ENCODE measurements around the gene CD226. TPM values are rescaled to one million over a fixed set of nuclear protein-coding genes. Genes with fewer than 3 reads are reported as not detected.
"Not testable (repeated sequence)": the region's sequence is repeated elsewhere in the genome, so short reads cannot be mapped to it uniquely, and the experiment has no call there.

The CD226 gene
- total RNA-seq, 2 donors from 2014 or later: 0.26 to 0.33 TPM

DNA sequence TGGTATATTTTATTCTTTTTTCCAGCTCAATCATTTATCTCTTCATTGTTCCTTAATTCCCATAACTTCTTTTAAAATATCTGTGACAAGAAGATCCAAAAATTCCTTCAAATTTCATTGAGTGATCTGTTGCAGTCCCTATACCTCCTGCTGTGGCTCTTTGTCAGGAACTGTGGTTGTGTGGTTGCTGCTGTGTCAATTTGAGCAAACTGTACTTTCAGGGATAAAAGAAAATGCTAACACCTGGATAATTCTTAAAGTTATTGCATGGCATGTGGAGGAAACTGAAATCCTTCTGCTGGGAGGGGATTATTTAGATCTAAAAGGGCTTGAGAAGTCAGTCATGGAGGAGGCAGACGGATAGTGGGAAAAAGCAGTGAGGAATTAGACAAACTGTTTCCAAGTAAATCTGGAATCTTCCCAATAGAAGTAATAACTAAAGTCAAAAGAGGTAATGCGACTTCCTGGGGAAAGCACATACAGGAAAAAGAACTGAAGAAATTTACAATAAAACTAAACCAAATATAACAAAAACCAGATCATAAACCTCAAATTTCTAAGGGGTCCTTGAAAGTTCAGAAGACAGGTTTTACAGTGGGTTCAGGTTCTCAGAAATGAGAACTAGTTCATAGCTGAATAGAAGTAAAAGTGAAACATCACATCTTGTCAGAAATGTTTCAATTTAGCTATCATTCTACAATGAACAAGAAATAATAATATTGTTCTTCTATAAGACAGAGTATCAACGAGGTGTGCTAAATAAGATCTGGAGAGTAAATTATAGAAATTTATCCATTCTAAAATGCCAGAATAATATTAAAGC, 33.5 kb upstream of the CD226 start:
- H3K4me1 ChIP-seq: no peaks in the 10 kb centered on the region
- peaks cover 0 to 6% (median 0%) of the 10 kb centered on the region in 3 donors for H3K9me3 ChIP-seq
- DNase-seq (no peak), ATAC-seq (no peak)
- H3K27ac ChIP-seq: no peak overlapping the region
- no peak overlapping the region for H3K4me3 ChIP-seq
- no peaks in the 10 kb centered on the region for H3K36me3 ChIP-seq (replicated peaks in 1 of 2; ENCODE audit: insufficient read depth in 1 of 2, low read depth in 2 of 2)
- H3K27me3 ChIP-seq: no peaks in the 10 kb centered on the region
- TF ChIP-seq POLR2A (IDR thresholded peaks at IDR 0.05) (no peak), CTCF (IDR thresholded peaks at IDR 0.05) (no peak)
- 83 to 86% methylated on average over 3 of the region's 3 CpGs for WGBS, 2 donors
- intact Hi-C loops (cut with DNase I): no loop called here

GRCh38 chr18:69980509-69980908, 32.8 kb upstream of the CD226 start:
- Histone ChIP-seq H3K4me3 (no peak overlapping the region), H3K27me3 (no peaks in the 10 kb centered on the region), H3K27ac (no peak overlapping the region), H3K36me3 (replicated peaks in 1 of 2; ENCODE audit: insufficient read depth in 1 of 2, low read depth in 2 of 2) (no peaks in the 10 kb centered on the region), H3K4me1 (no peaks in the 10 kb centered on the region), H3K9me3 (peaks cover 0 to 6% (median 0%) of the 10 kb centered on the region in 3 donors)
- 61 to 74% methylated on average over 4 of the region's 4 CpGs for WGBS, 2 donors
- ATAC-seq (no peak), DNase-seq (no peak)
- intact Hi-C loops (cut with DNase I): no loop called here
- TF ChIP-seq POLR2A (IDR thresholded peaks at IDR 0.05) (no peak), CTCF (IDR thresholded peaks at IDR 0.05) (no peak)

GRCh38 chr18:69978732-69979715, 31.4 kb upstream of the CD226 start:
- Histone ChIP-seq H3K36me3 (replicated peaks in 1 of 2; ENCODE audit: insufficient read depth in 1 of 2, low read depth in 2 of 2) (no peaks in the 10 kb centered on the region), H3K27me3 (no peaks in the 10 kb centered on the region), H3K9me3 (peaks cover 0 to 6% (median 0%) of the 10 kb centered on the region in 3 donors), H3K4me3 (no peak overlapping the region), H3K27ac (no peak overlapping the region), H3K4me1 (no peaks in the 10 kb centered on the region)
- DNase-seq (no peak), ATAC-seq (no peak)
- intact Hi-C loops (cut with DNase I): no loop called here
- 87% methylated on average over 13 of the region's 13 CpGs for WGBS, 2 donors
- TF ChIP-seq POLR2A (IDR thresholded peaks at IDR 0.05) (no peak), CTCF (IDR thresholded peaks at IDR 0.05) (no peak)

DNA sequence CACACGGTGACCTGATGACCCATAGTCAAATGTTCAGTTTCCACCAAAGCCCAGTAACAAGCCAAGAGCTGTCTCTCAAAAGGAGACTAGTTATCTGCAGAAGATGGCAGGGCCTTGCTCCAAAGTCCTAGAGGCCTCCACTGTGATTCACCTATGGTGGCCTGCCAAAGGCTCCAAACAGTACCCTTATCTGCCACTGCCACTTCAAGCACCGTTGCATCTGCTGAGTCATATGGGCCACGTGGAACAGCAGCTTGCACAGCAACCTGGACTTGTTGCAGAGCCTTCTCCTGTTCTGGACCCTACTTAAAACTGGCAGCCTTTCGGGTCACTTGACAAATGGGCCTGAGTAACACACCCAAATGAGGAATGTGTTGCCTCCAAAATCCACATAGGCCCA, 27.6 kb upstream of the CD226 start:
- not testable (repeated sequence) for H3K9me3 ChIP-seq

GRCh38 chr18:69974365-69974764, 26.7 kb upstream of the CD226 start:
- DNase-seq (no peak), ATAC-seq (no peak)
- intact Hi-C loops (cut with DNase I): no loop called here
- Histone ChIP-seq H3K4me3 (no peak overlapping the region), H3K36me3 (replicated peaks in 1 of 2; ENCODE audit: insufficient read depth in 1 of 2, low read depth in 2 of 2) (no peaks in the 10 kb centered on the region), H3K27ac (no peak overlapping the region), H3K27me3 (no peaks in the 10 kb centered on the region), H3K9me3 (peaks cover 0 to 3% (median 0%) of the 10 kb centered on the region in 3 donors), H3K4me1 (no peaks in the 10 kb centered on the region)
- TF ChIP-seq CTCF (IDR thresholded peaks at IDR 0.05): no peak
- WGBS, 2 donors: 57 to 89% methylated on average over 1 of the region's 1 CpG

More for the DNA sequence above, 27.6 kb upstream of the CD226 start:
- ATAC-seq; DNase-seq; H3K36me3 ChIP-seq (replicated peaks in 1 of 2; ENCODE audit: insufficient read depth in 1 of 2, low read depth in 2 of 2); H3K27ac ChIP-seq; intact Hi-C loops (cut with DNase I); H3K4me3 ChIP-seq; H3K27me3 ChIP-seq; H3K4me1 ChIP-seq: not testable (repeated sequence)
- 92 to 96% methylated on average over 4 of the region's 4 CpGs for WGBS, 2 donors
